GM21528 (cell line): ENCODE data around the gene IL3.

Experiments
- ATAC-seq: cut with Tn5 transposase; IDR thresholded peaks from one replicate; pipeline ENCODE4 v1.9.1; 2021; ENCODE audit warnings: mild to moderate bottlenecking, moderate library complexity; ENCODE audit not compliant: unreplicated experiment, low FRiP score

Gene IL3

GRCh38 chr5:132055808-132056609 lies 4.4 kb upstream of the IL3 start:
- ATAC-seq = no peak

GRCh38 chr5:132056610-132057497 lies 3.6 kb upstream of the IL3 start:
- no peak for ATAC-seq

- ATAC-seq = no peak
Measured at GRCh38 chr5:132057498-132058255, 2.8 kb upstream of the IL3 start.

- no peak for ATAC-seq
Measured at GRCh38 chr5:132058646-132059042, 1.8 kb upstream of the IL3 start.

GRCh38 chr5:132059043-132059695 lies 1.3 kb upstream of the IL3 start:
- no peak for ATAC-seq

- ATAC-seq = no peak
Measured at GRCh38 chr5:132059696-132060500, 557 bp upstream of the IL3 start.

GRCh38 chr5:132063090-132063911 lies 2.8 kb downstream of the IL3 start:
- peak; percentile 62 for ATAC-seq

GRCh38 chr5:132064140-132064539 lies 3.7 kb downstream of the IL3 start:
- ATAC-seq = no peak

- ATAC-seq = peak; percentile 54
Measured at GRCh38 chr5:132064738-132065331, 4.4 kb downstream of the IL3 start.

- no peak for ATAC-seq
Measured at GRCh38 chr5:132065351-132065937, 5.0 kb downstream of the IL3 start.

- no peak for ATAC-seq
Measured at GRCh38 chr5:132065951-132066701, 5.7 kb downstream of the IL3 start.

GRCh38 chr5:132066871-132067270 lies 6.4 kb downstream of the IL3 start:
- no peak for ATAC-seq

GRCh38 chr5:132067451-132067850 lies 7.0 kb downstream of the IL3 start:
- ATAC-seq = no peak

GRCh38 chr5:132067941-132068808 lies 7.7 kb downstream of the IL3 start:
- ATAC-seq = no peak

- no peak for ATAC-seq
Measured at GRCh38 chr5:132069561-132069960, 9.1 kb downstream of the IL3 start.

GRCh38 chr5:132069994-132070393 lies 9.5 kb downstream of the IL3 start:
- no peak for ATAC-seq
